SIG-M5 (cell line): ENCODE results near the gene MAL.

ENCODE experiments used
- DNase-seq: peaks from one replicate; lab custom pipeline; 2025; lab: John Stamatoyannopoulos, UW

The MAL gene

DNA sequence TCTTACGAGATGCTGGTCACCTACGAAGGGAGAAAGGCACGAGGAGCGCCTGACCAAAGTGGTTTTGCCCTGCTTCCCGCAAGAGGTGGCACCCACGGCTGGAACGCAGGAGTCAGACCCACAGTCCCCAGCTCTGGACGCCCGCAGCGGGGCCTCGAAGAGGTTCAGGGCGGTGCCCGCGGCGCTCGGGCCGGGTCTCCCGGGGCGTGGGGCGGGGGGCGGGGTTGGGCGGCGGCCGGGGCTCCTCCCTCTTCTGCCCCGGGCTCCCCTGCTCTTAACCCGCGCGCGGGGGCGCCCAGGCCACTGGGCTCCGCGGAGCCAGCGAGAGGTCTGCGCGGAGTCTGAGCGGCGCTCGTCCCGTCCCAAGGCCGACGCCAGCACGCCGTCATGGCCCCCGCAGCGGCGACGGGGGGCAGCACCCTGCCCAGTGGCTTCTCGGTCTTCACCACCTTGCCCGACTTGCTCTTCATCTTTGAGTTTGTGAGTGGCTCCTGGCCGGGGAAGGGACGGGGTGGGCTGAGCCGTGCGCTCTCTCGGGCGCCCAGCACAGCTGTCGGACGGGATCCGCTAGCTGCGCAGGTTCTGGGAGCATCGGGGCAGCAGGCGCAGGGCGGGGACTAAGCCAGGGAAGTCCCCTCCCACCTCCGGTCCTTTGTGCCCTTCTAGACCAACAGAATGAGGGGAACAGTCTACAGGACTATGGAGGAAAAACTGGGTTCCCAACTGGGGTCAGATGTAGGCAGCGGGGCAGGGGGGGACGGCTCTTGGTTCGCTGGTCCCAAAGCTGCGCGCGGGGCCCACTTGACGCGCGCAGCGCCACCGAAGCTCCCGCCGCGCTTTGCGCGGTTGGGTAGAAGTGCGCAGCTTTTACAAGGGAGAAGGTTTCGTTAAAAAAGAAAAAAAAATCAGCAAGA, at the start of gene MAL:
Gene MAL, plus strand, starts transcription at position 303 of the 914 bp plus-strand sequence. Its CDS starts 85 bp downstream, at position 388.
- DNase-seq: no peak

DNA sequence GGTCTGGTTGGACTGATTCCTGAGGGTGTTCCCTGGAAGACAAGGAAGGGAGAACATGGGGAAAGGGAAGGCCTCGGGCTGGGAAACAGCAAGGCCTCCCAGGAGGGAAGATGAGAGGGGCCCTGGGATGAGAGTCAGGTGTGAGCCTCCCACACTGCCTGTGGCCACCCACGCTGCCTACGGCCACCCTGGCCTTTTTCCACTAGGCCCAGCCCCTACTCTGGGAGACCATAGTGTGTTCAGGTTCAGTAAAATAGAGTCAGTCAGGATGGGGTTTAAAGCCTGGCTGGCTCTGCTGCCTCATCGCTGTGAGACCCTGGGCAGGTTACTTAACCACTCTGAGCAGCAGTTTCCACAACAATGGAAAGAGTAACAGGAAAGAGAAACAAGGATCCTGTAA, 47.7 kb upstream of the MAL start:
- DNase-seq: no peak

DNA sequence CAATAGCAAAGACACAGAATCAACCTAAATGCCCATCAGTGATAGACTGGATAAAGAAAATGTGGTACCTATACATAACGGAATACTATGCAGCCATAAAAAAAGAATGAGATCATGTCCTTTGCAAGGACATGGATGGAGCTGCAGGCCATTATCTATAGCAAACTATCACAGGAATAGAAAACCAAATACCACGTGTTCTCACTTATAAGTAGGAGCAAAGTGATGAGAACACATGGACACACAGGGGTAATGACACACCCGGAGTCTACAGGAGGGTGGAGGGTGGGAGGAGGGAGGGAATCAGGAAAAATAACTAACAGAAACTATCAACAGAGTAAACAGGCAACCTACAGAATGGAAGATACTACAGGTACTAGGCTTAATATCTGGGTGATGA, 46.6 kb upstream of the MAL start:
- no peak for DNase-seq

DNA sequence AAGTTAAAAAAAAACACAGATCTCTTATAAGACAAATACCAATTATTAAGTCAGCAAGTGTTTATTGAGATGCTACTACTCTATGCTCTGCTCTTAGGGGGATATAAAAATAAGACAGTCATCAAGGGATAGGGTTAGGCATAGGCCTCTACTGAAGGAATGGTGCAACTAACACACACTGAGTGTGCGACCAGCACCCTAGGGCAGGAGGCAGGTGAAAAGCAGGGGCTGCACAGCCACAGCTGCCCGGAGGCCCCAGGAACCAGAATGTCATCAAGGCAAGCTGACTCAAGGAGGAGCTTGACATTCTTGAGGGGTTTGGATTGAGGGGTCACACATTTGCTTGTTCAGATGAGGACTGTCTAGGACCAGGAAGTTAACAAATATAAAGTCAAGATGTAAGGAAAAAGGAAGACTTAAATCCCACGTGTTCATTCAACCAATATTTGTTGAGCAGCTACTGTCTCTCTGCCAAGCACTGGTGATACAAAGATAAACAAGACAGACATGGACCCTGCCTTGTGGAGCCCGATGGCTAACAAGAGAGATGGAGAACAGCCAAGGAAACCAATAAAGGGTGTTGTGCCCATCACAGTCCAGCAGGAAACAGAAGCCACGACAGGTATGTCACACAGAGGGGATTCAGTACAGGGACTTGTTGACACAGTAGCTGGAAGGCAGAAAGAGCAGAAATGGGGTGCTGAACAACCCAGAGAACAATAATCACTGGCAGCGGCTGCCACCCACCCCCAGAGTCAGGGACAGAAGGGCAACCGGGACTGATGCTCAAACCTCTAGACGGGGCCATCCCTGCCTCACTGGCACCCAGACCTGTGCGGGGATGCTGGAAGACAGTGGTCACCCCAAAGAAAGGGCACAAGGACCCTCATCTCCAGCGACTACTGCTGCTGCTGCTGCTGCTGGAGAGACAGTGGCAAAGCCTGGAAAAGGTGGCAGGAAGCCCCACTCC, 45.8 kb upstream of the MAL start:
- DNase-seq: no peak

GRCh38 chr2:94980406-94980805, 45.1 kb upstream of the MAL start:
- DNase-seq: no peak

GRCh38 chr2:94982156-94982555, 43.4 kb upstream of the MAL start:
- DNase-seq: no peak

DNA sequence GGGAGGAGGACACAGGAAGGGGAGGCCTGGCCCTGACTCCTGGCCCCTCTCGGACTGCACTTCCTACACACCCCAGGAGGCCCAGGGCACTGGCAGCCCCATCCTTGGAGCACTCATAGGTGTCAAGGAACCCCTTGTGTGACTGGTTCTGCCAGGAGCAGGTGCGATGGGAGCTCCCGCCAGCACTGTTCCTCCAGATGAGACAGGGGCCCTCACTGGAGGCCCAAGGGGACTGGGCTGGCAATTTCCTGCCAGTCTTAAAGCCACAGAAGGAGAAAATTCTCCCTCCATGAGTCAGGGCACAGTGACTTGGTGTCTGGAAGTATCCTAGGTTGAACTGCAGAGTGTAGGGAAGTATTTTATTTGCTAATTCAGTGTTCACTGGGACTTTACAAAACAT, 42.8 kb upstream of the MAL start:
- DNase-seq: no peak

DNA sequence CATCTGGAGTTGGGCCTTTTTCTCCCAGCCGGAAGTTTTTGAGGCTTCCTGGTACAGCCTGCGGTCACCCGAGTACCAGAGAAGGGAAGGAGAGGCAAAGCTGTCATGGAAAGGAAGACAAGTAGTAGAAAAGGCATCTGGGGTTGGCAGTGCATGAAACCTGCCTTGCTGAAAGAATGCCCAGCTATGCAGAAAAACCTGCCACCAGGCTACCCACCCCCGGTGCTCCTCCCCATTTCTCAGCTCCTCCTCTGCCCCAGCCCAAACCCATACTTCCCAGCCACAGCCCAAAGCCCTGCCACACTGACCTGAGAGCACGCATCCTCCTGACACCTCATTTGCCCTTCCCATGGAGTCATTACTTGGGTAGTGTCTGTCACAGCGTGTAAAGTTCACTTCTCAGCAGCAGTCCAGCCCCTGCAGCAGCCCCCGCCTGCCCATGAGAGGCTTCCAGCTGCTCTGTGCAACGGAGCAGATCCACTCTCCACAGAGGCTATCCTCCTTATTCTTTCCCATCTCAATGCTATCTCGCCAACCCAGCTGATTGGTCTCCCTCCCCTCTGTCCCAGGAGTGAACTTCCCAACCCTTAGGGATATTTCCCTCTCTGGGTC, 40.4 kb upstream of the MAL start:
- no peak for DNase-seq

- no peak for DNase-seq
Measured at GRCh38 chr2:94985636-94986035, 39.9 kb upstream of the MAL start.

GRCh38 chr2:94986392-94986963, 39.0 kb upstream of the MAL start:
- no peak for DNase-seq

- DNase-seq: no peak
Measured at GRCh38 chr2:94987074-94988020, 38.2 kb upstream of the MAL start.

DNA sequence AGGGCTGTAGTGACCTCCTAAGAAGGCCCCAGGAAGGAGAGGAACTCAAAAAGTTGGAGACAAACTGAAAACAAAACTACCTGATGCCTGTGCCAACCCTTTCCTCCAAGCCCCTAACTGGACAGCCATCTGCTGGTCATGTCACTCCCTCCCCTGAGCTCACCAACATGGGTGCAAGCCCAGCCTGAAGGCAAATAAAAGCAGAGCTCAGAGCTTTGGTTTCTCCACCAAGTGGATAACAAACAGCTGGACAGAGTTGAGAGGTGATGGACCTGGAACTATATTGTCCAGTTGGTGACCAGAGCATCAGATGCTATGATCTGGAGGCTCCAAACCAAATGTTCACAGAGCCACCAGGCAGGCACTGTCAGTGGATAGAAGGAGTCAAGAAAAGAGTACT, 34.6 kb upstream of the MAL start:
- no peak for DNase-seq

DNA sequence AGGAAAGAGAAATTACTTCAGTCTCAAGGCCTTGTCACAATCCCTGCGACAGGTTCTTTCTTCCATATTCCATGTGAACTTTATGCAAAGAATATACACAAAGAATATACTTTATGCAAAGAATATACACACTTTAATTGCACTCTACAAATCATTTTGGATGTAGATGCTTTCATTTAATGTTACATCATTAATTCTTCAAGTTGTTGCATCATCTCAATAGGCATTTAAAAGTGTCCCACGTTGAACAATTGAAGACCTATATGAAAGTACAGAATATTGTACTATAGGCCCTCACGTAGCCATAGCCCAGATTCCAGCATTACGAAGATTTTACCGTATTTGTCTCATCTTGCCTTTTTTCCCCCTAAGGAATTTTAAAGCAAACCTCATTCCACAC, 33.1 kb upstream of the MAL start:
- no peak for DNase-seq

DNA sequence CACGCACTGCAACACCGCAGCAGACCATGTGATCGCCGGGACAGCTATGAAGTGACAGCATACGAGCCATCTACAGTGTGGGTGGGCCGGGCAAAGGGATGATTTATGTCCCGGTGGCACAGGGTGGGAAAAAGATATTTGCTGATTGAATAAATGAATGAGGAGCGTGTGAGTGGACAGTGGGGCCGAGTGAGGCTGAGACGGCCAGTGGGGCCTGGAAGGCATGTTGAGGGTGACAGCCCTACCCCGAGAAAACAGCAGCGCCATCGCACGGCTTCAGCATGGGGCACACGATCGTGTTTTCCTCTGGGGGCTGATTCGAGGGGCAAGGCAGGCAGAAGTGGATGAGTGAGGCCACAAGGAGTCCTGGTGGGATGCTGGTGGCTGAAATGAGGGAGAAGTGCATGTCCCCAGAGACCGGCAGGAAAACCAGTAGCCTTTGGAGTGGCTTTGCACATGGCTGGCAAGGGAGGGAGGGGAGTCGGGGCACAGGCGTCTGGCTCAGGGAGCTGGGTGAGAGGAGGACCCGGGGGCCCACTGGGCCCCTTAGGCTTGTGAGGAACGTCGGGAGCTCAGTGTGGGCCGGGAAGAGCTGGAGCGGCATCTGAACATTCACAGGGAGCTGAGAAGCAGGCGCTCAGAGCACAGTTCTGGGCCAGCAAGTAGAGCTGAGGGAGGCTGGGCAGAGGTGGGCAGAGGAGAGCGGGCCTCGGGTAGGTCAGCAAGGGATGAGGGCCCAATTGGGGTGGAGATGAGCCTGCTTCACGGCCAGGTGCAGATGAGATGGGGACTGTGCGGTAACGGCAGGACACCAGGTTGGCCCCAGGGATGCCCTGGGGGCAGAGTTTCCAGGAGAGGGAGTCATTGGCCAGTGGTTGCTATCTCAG, 32.1 kb upstream of the MAL start:
- no peak for DNase-seq

- no peak for DNase-seq
Measured at GRCh38 chr2:94994063-94994913, 31.2 kb upstream of the MAL start.

DNA sequence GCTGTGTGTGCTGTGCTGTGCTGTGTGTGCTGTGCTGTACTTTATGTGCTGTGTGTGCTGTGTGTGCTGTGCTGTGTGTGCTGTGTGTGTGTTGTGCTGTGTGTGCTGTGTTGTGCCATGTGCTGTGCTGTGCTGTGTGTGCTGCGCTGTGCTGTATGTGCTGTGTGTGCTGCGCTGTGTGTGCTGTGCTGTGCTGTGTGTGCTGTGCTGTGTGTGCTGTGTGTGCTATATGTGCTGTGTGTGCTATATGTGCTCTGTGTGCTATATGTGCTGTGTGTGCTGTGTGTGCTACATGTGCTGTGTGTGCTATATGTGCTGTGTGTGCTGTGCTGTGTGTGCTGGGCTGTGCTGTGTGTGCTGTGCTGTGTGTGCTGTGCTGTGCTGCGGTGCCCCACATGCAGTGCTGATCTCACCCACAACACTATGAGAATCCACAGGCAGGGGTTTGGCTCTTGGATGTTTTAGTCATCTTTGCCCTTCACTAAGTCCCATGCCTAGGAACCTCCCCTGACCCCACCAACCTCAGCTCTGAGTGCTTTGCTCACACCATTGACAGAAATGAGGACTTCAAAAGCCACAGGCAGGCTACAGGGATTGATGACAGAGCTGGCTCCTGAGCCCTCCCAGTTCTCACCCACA, 30.5 kb upstream of the MAL start:
- no peak for DNase-seq

GRCh38 chr2:94995553-94996304, 29.8 kb upstream of the MAL start:
- DNase-seq: no peak
